Neuronal stem cell (in vitro differentiated cells): ENCODE results near the gene PLEKHA4. TPM values are rescaled to one million over a fixed set of nuclear protein-coding genes. Genes with fewer than 3 reads are reported as not detected.

ENCODE experiments used
- DNase-seq: peaks from one replicate; pipeline ENCODE4 v3.0.0-alpha.2; 2013; ENCODE audit warnings: low spot score
- H2AFZ ChIP-seq: one replicate; pipeline ENCODE4 v1.6.1; 2013; ENCODE audit warnings: mild to moderate bottlenecking, low read length, inconsistent platforms
- H2AK5ac ChIP-seq: 2 replicates; pipeline ENCODE4 v1.6.1; 2013; ENCODE audit warnings: low read depth, mild to moderate bottlenecking, inconsistent platforms, low read length, moderate library complexity, mixed read lengths
- H2BK120ac ChIP-seq: 2 replicates; pipeline ENCODE4 v1.6.1; 2013; ENCODE audit warnings: low read depth, mild to moderate bottlenecking, inconsistent platforms, low read length, moderate library complexity, mixed read lengths
- H2BK12ac ChIP-seq: one replicate; pipeline ENCODE4 v1.6.1; 2013; ENCODE audit warnings: low read length, inconsistent platforms
- H2BK15ac ChIP-seq: 2 replicates; pipeline ENCODE4 v1.6.1; 2013; ENCODE audit warnings: mild to moderate bottlenecking, low read length, inconsistent platforms, mixed read lengths
- H2BK5ac ChIP-seq: one replicate; pipeline ENCODE4 v1.6.1; 2013; ENCODE audit warnings: inconsistent platforms, mild to moderate bottlenecking, low read length, moderate library complexity
- H3K14ac ChIP-seq: one replicate; pipeline ENCODE4 v1.6.1; 2013; ENCODE audit warnings: low read length, inconsistent platforms
- H3K18ac ChIP-seq: 2 replicates; pipeline ENCODE4 v1.6.1; 2013; ENCODE audit warnings: low read length, inconsistent platforms
- H3K23ac ChIP-seq: 2 replicates; pipeline ENCODE4 v1.6.1; 2013; ENCODE audit warnings: low read depth, mild to moderate bottlenecking, mixed read lengths, low read length, inconsistent platforms; ENCODE audit not compliant: poor library complexity
- H3K27ac ChIP-seq: replicated peaks from 3 replicates; pipeline ENCODE4 v1.5.1; 2013; ENCODE audit warnings: low read length, inconsistent platforms
- H3K27me3 ChIP-seq, 3 experiments: 2 replicates each; pipeline ENCODE4 v1.6.1; 2013; ENCODE audit warnings: low read length in 3 of 3, mild to moderate bottlenecking in 2 of 3, inconsistent platforms in 1 of 3, low read depth in 1 of 3, mixed read lengths in 1 of 3, moderate library complexity in 1 of 3; ENCODE audit not compliant: control insufficient read depth in 3 of 3, insufficient read depth in 3 of 3
- H3K36me3 ChIP-seq, 2 donors: replicated peaks in 1 of 2; 2 replicates each; pipeline ENCODE4 v1.6.1; 2013; ENCODE audit warnings: low read length in 2 of 2; ENCODE audit not compliant: control insufficient read depth in 2 of 2, insufficient read depth in 2 of 2
- H3K4ac ChIP-seq: 2 replicates; pipeline ENCODE4 v1.6.1; 2013; ENCODE audit warnings: inconsistent platforms, mild to moderate bottlenecking, low read length, moderate library complexity
- H3K4me1 ChIP-seq, 2 donors: 1 replicate in 1 of 2; 2 replicates in 1 of 2; pipeline ENCODE4 v1.6.1; 2013; ENCODE audit warnings: low read length in 2 of 2, low read depth in 1 of 2; ENCODE audit not compliant: control insufficient read depth in 2 of 2, insufficient read depth in 1 of 2
- H3K4me2 ChIP-seq: one replicate; pipeline ENCODE4 v1.6.1; 2013; ENCODE audit warnings: mild to moderate bottlenecking, low read length, inconsistent platforms; ENCODE audit not compliant: insufficient read depth, poor library complexity, severe bottlenecking
- H3K4me3 ChIP-seq, 2 donors: 2 replicates each; pipeline ENCODE4 v1.5.1; 2013; ENCODE audit warnings: low read length in 2 of 2, mild to moderate bottlenecking in 2 of 2, inconsistent platforms in 1 of 2, moderate library complexity in 1 of 2
- H3K79me1 ChIP-seq: one replicate; pipeline ENCODE4 v1.6.1; 2013; ENCODE audit warnings: low read depth, mild to moderate bottlenecking, inconsistent platforms, low read length, moderate library complexity
- H3K9ac ChIP-seq: one replicate; pipeline ENCODE4 v1.6.1; 2013; ENCODE audit warnings: mild to moderate bottlenecking, low read depth, low read length, inconsistent platforms; ENCODE audit not compliant: poor library complexity
- H3K9me3 ChIP-seq, 2 donors: replicated peaks in 1 of 2; 2 replicates each; pipeline versions ENCODE3 to v1.6.1; 2013; ENCODE audit warnings: low read length in 2 of 2, mild to moderate bottlenecking in 2 of 2, inconsistent platforms in 1 of 2, low read depth in 1 of 2, mixed read lengths in 1 of 2, moderate library complexity in 1 of 2; ENCODE audit not compliant: control insufficient read depth in 2 of 2, insufficient read depth in 1 of 2
- H4K8ac ChIP-seq: one replicate; pipeline ENCODE4 v1.6.1; 2013; ENCODE audit warnings: low read depth, mild to moderate bottlenecking, inconsistent platforms, low read length, moderate library complexity
- H4K91ac ChIP-seq: one replicate; pipeline ENCODE4 v1.6.1; 2013; ENCODE audit warnings: low read length, low read depth, mild to moderate bottlenecking, inconsistent platforms; ENCODE audit not compliant: poor library complexity
- WGBS, 2 donors: extraction: QIAGEN DNeasy Blood & Tissue Kit; methylation state at CpG; one replicate each; pipeline ENCODE4 v1.1.7; 2013; ENCODE audit warnings: missing lambda C conversion rate in 2 of 2, mixed read lengths in 1 of 2; ENCODE audit not compliant: insufficient read length in 2 of 2, insufficient replicate concordance in 1 of 2; ENCODE audit errors: extremely low coverage in 2 of 2; 5-methylcytosine and 5-hydroxymethylcytosine counted together
- polyA plus RNA-seq, 2 experiments: library from polyadenylated mRNA; stranded (reverse); fragments of 200-250 nt; gene quantifications; one replicate each; pipeline ENCODE4 v1.2.3, GENCODE V29; 2013

PLEKHA4 gene
- polyA plus RNA-seq (2013, experiment 1 of 2) = 19.9 TPM
- polyA plus RNA-seq (2013, experiment 2 of 2) = 19.6 TPM

DNA sequence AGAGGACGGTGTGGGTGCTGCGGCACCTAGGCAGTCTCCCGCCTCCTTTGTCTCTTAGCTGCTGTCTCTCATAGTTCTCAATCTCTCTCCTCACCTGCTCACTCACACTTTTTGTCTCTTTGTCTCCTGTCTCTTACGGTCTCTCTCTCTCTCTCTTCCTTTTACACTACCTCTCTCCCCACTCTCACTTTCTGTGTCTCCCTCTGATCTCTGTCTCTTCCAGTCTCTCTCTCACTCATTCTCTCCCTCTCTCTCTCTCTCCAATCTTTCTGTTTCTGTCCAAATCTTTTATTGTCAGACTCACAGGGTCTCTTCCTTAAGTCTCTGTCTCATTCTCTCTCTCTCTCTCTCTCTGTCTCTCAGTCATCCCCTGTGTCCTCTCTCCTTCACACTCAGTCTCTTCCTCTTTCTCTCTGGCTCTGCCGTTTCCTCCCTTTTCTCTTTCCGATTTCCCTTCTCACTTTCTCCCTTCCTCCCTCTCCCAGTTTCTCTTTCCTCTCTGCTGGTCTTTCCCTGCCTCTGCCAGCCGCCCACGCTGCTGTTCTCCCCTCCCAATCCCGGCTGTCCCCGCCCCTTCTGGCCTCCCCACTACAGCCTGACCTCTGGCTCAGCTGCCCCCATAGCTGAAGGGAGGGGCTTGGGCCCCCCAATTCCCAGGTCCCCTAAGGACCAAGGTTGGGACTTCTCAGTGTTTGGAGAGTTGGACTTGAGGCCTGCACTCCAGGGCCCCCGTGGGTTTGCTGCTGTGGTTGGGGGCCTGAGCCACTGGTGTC is at the start of gene PLEKHA4:
PLEKHA4 (minus strand) TSS at position 504 of the 773 bp plus-strand sequence. CDS start 997 bp downstream, outside the sequence.
- DNase-seq = no peak
- H2BK5ac ChIP-seq = peak within 1 kb of the TSS; percentile 93
- no CpG with 5 or more reads among the region's 11 CpGs for WGBS, 2 donors
- H3K36me3 ChIP-seq = peaks cover 3 to 15% of the 10 kb centered on the region in 2 donors
- H2BK120ac ChIP-seq = peak within 1 kb of the TSS; percentile 98
- no peak within 1 kb of the TSS for H3K23ac ChIP-seq
- H3K4me3 ChIP-seq = peak within 1 kb of the TSS in 1 of 2 donors; percentile 26
- no peaks in the 10 kb centered on the region for H3K27me3 ChIP-seq
- H3K4ac ChIP-seq = peak within 1 kb of the TSS; percentile 19
- H3K4me1 ChIP-seq = peaks cover 29 to 31% of the 10 kb centered on the region in 2 donors
- peak within 1 kb of the TSS; percentile 95 for H2AFZ ChIP-seq
- H3K9ac ChIP-seq = peak within 1 kb of the TSS; percentile 66
- peak within 1 kb of the TSS; percentile 99 for H2BK15ac ChIP-seq
- H3K14ac ChIP-seq = peak within 1 kb of the TSS; percentile 47
- peak within 1 kb of the TSS; percentile 56 for H3K4me2 ChIP-seq
- peak within 1 kb of the TSS; percentile 59 for H4K91ac ChIP-seq
- peak within 1 kb of the TSS; percentile 62 for H3K27ac ChIP-seq
- peak within 1 kb of the TSS; percentile 80 for H2BK12ac ChIP-seq
- peak within 1 kb of the TSS; percentile 98 for H2AK5ac ChIP-seq
- H3K79me1 ChIP-seq = peaks cover 6% of the 10 kb centered on the region
- H3K18ac ChIP-seq = peak within 1 kb of the TSS; percentile 92
- no peak within 1 kb of the TSS for H4K8ac ChIP-seq
- H3K9me3 ChIP-seq = no peaks in the 10 kb centered on the region

- H3K4ac ChIP-seq = no peak overlapping the region
- no peaks in the 10 kb centered on the region for H3K9me3 ChIP-seq
- no peaks in the 10 kb centered on the region for H3K27me3 ChIP-seq
- no peak overlapping the region for H2AFZ ChIP-seq
- H3K4me1 ChIP-seq = no peaks in the 10 kb centered on the region
- no CpG with 5 or more reads among the region's 6 CpGs for WGBS, 2 donors
- no peak overlapping the region for H3K4me3 ChIP-seq
- H4K91ac ChIP-seq = no peak overlapping the region
- H4K8ac ChIP-seq = no peak overlapping the region
- no peak overlapping the region for H3K14ac ChIP-seq
- no peak overlapping the region for H3K9ac ChIP-seq
- H2BK120ac ChIP-seq = no peak overlapping the region
- peaks cover 40 to 87% of the 10 kb centered on the region in 2 donors for H3K36me3 ChIP-seq
- DNase-seq = no peak
- H3K23ac ChIP-seq = no peak overlapping the region
- H2BK5ac ChIP-seq = peak overlapping the region; percentile 35
- H2AK5ac ChIP-seq = peak overlapping the region; percentile 1
- no peak overlapping the region for H2BK12ac ChIP-seq
- no peak overlapping the region for H3K27ac ChIP-seq
- H3K4me2 ChIP-seq = no peak overlapping the region
- no peaks in the 10 kb centered on the region for H3K79me1 ChIP-seq
- H3K18ac ChIP-seq = no peak overlapping the region
- H2BK15ac ChIP-seq = no peak overlapping the region
Measured at GRCh38 chr19:48918071-48918470, 49.7 kb upstream of the PLEKHA4 start.

- no peak overlapping the region for H2BK12ac ChIP-seq
- no peak overlapping the region for H2BK15ac ChIP-seq
- peaks cover 43 to 88% of the 10 kb centered on the region in 2 donors for H3K36me3 ChIP-seq
- WGBS, 2 donors = no CpG with 5 or more reads among the region's 8 CpGs
- no peak overlapping the region for H3K23ac ChIP-seq
- H3K4me2 ChIP-seq = no peak overlapping the region
- peaks cover 0 to 2% of the 10 kb centered on the region in 2 donors for H3K9me3 ChIP-seq
- no peak overlapping the region for H4K8ac ChIP-seq
- H3K79me1 ChIP-seq = no peaks in the 10 kb centered on the region
- H3K27me3 ChIP-seq = no peaks in the 10 kb centered on the region
- H3K9ac ChIP-seq = no peak overlapping the region
- no peak overlapping the region for H3K18ac ChIP-seq
- H3K14ac ChIP-seq = no peak overlapping the region
- DNase-seq = no peak
- H3K27ac ChIP-seq = no peak overlapping the region
- H2BK5ac ChIP-seq = no peak overlapping the region
- no peak overlapping the region for H2AFZ ChIP-seq
- H3K4me3 ChIP-seq = no peak overlapping the region
- no peak overlapping the region for H3K4ac ChIP-seq
- H3K4me1 ChIP-seq = no peaks in the 10 kb centered on the region
- no peak overlapping the region for H4K91ac ChIP-seq
- H2BK120ac ChIP-seq = no peak overlapping the region
- no peak overlapping the region for H2AK5ac ChIP-seq
Measured at GRCh38 chr19:48915757-48916156, 47.3 kb upstream of the PLEKHA4 start.

GRCh38 chr19:48914181-48914580 is 45.8 kb upstream of the PLEKHA4 start:
- H3K4me2 ChIP-seq = no peak overlapping the region
- H3K18ac ChIP-seq = no peak overlapping the region
- H3K4me3 ChIP-seq = no peak overlapping the region
- no peak for DNase-seq
- no peak overlapping the region for H2BK120ac ChIP-seq
- H2BK12ac ChIP-seq = no peak overlapping the region
- no peak overlapping the region for H3K14ac ChIP-seq
- no peak overlapping the region for H2BK15ac ChIP-seq
- no peak overlapping the region for H4K91ac ChIP-seq
- no peak overlapping the region for H3K23ac ChIP-seq
- no peak overlapping the region for H3K9ac ChIP-seq
- no peaks in the 10 kb centered on the region for H3K4me1 ChIP-seq
- H3K9me3 ChIP-seq = peaks cover 0 to 2% of the 10 kb centered on the region in 2 donors
- H3K79me1 ChIP-seq = no peaks in the 10 kb centered on the region
- no peaks in the 10 kb centered on the region for H3K27me3 ChIP-seq
- peaks cover 44 to 90% of the 10 kb centered on the region in 2 donors for H3K36me3 ChIP-seq
- H2AFZ ChIP-seq = no peak overlapping the region
- H2AK5ac ChIP-seq = no peak overlapping the region
- no peak overlapping the region for H3K27ac ChIP-seq
- no peak overlapping the region for H3K4ac ChIP-seq
- no peak overlapping the region for H2BK5ac ChIP-seq
- no peak overlapping the region for H4K8ac ChIP-seq
- WGBS, 2 donors = no CpG with 5 or more reads among the region's 8 CpGs
